CD4-positive, alpha-beta T cell treated with Interleukin-4 for 1 hour (primary cell): ENCODE results near the gene PCDHA8.
"Not testable (repeated sequence)": the region's sequence is repeated elsewhere in the genome, so short reads cannot be mapped to it uniquely, and the experiment has no call there.

Experiments used
- DNase-seq, 2 donors: peaks; one replicate each; pipeline ENCODE4 v3.0.0-alpha.2; 2020 to 2022

PCDHA8 gene

GRCh38 chr5:140829511-140830501 is 11.2 kb upstream of the PCDHA8 start:
- DNase-seq: not testable (repeated sequence)

DNA sequence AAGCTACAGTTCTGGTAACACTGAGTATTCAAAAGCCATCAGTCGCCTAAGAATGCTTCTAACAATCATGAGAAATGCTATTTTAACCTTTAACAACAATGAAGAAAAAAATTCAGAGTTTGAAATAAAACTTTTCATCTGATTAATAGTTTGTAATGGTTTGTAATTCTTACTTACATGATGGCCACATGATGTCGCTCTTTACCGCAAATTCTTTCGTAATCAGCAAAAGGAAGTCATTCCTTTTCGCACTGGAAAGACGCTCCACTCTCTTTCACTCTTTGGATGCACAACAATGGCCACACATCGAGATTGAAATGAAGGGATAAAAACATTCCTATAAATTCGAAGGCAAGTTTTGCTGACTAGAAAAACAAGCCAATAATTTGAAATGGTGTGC is 7.0 kb upstream of the PCDHA8 start, which contains the start of gene PCDHA7:
Gene PCDHA7 (plus strand): TSS at position 277 of the 400 bp plus-strand sequence. CDS start 115 bp downstream, at position 392.
- DNase-seq: no peak

- not testable (repeated sequence) for DNase-seq
Measured at GRCh38 chr5:140834439-140835008, 6.5 kb upstream of the PCDHA8 start.

DNA sequence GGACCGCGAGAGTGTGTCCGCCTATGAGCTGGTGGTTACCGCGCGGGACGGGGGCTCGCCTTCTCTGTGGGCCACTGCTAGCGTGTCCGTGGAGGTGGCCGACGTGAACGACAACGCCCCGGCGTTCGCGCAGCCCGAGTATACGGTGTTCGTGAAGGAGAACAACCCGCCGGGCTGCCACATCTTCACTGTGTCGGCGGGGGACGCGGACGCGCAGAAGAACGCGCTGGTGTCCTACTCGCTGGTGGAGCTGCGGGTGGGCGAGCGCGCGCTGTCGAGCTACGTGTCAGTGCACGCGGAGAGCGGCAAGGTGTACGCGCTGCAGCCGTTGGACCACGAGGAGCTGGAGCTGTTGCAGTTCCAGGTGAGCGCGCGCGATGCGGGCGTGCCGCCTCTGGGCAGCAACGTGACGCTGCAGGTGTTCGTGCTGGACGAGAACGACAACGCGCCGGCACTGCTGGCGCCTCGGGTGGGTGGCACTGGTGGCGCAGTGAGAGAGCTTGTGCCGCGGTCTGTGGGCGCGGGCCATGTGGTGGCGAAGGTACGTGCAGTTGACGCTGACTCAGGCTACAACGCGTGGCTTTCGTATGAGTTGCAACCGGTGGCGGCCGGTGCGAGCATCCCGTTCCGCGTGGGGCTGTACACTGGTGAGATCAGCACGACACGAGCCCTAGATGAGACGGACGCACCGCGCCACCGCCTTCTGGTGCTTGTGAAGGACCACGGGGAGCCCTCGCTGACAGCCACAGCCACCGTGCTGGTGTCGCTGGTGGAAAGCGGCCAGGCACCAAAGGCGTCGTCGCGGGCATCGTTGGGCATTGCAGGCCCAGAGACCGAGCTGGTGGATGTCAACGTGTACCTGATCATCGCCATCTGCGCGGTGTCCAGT is 5.1 kb upstream of the PCDHA8 start:
- DNase-seq: no peak

- DNase-seq: no peak
Measured at GRCh38 chr5:140842798-140843733, 2.1 kb downstream of the PCDHA8 start.

DNA sequence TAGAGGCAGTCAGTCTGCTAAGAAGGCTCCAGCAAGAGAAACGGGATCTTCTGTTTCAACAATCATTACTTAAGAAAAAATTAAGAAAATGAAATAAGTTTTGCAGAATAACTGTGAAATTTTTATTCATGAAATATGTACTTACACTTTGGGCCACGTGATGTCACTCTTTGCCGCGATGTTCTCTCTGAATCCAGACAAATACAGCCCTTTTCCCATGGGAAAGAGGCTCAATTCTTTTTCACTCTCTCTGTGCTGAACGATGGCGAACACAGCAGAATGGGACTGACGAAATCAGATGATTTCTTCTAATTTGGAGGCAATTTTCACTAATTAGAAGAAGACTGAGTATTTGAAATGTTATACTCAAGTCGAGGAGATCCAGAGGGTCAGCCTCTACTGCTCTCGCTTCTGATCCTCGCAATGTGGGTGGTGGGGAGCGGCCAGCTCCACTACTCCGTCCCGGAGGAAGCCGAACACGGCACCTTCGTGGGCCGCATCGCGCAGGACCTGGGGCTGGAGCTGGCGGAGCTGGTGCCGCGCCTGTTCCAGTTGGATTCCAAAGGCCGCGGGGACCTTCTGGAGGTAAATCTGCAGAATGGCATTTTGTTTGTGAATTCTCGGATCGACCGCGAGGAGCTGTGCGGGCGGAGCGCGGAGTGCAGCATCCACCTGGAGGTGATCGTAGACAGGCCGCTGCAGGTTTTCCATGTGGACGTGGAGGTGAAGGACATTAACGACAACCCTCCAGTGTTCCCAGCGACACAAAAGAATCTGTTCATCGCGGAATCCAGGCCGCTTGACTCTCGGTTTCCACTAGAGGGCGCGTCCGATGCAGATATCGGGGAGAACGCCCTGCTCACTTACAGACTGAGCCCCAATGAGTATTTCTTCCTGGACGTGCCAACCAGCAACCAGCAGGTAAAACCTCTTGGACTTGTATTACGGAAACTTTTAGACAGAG is 7.4 kb downstream of the PCDHA8 start, which contains the start of gene PCDHA9:
Gene PCDHA9 (plus strand): TSS at position 244 of the 964 bp plus-strand sequence. CDS start 114 bp downstream, at position 358.
- not testable (repeated sequence) for DNase-seq

DNA sequence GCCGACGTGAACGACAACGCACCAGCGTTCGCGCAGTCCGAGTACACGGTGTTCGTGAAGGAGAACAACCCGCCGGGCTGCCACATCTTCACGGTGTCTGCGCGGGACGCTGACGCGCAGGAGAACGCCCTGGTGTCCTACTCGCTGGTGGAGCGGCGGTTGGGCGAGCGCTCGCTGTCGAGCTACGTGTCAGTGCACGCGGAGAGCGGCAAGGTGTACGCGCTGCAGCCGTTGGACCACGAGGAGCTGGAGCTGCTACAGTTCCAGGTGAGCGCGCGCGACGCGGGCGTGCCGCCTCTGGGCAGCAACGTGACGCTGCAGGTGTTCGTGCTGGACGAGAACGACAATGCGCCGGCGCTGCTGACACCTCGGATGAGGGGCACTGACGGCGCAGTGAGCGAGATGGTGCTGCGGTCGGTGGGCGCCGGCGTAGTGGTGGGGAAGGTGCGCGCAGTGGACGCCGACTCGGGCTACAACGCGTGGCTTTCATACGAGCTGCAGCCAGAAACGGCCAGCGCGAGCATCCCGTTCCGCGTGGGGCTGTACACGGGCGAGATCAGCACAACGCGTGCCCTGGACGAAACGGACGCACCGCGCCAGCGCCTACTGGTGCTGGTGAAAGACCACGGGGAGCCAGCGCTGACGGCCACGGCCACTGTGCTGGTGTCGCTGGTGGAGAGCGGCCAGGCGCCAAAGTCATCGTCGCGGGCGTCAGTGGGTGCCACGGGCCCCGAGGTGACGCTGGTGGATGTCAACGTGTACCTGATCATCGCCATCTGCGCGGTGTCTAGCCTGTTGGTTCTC is 9.0 kb downstream of the PCDHA8 start:
- not testable (repeated sequence) for DNase-seq

DNA sequence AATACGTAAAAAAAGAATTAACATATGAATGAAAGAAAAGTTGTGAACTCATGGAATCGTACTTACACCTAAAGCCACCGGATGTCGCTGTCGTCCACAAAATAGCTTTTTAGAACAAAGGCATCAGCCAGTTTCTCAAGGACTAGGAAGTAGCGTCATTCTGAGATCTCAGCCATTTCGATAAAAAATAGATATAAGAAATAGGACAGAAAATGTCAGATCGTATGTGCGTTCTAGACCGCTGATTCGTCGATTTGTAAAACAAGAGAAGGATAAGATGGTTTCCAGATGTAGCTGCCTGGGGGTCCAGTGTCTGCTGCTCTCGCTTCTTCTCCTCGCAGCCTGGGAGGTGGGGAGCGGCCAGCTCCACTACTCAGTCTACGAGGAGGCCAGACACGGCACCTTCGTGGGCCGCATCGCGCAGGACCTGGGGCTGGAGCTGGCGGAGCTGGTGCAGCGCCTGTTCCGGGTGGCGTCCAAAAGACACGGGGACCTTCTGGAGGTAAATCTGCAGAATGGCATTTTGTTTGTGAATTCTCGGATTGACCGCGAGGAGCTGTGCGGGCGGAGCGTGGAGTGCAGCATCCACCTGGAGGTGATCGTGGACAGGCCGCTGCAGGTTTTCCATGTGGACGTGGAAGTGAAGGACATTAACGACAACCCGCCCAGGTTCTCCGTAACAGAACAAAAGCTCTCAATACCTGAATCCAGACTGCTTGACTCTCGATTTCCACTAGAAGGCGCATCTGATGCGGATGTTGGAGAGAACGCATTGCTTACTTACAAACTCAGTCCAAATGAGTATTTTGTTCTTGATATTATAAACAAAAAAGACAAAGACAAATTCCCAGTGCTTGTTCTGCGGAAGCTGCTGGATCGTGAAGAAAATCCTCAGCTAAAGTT is 15.0 kb downstream of the PCDHA8 start, which contains the start of gene PCDHA10:
Gene PCDHA10 (plus strand): TSS at position 126 of the 903 bp plus-strand sequence. CDS start 152 bp downstream, at position 278.
- DNase-seq: no peak

DNA sequence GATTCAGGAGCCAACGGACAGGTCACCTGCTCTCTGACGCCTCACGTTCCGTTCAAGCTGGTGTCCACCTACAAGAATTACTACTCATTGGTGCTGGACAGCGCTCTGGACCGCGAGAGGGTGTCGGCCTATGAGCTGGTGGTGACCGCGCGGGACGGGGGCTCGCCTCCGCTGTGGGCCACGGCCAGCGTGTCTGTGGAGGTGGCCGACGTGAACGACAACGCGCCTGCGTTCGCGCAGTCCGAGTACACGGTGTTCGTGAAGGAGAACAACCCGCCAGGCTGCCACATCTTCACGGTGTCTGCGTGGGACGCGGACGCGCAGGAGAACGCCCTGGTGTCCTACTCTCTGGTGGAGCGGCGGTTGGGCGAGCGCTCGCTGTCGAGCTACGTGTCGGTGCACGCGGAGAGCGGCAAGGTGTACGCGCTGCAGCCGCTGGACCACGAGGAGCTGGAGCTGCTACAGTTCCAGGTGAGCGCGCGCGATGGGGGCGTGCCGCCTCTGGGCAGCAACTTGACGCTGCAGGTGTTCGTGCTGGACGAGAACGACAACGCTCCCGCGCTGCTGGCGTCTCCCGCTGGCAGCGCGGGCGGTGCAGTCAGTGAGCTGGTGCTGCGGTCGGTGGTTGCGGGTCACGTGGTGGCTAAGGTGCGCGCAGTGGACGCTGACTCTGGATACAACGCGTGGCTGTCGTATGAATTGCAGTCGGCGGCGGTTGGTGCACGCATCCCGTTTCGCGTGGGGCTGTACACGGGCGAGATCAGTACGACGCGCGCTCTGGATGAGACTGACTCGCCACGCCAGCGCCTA is 16.4 kb downstream of the PCDHA8 start:
- DNase-seq: no peak

DNA sequence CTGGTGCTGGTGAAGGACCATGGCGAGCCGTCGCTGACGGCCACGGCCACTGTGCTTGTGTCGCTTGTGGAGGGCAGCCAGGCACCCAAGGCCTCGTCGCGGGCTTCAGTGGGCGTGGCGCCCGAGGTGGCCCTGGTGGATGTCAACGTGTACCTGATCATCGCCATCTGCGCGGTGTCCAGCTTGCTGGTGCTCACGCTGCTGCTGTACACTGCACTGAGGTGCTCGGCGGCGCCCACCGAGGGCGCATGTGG is 16.9 kb downstream of the PCDHA8 start:
- no peak for DNase-seq

DNA sequence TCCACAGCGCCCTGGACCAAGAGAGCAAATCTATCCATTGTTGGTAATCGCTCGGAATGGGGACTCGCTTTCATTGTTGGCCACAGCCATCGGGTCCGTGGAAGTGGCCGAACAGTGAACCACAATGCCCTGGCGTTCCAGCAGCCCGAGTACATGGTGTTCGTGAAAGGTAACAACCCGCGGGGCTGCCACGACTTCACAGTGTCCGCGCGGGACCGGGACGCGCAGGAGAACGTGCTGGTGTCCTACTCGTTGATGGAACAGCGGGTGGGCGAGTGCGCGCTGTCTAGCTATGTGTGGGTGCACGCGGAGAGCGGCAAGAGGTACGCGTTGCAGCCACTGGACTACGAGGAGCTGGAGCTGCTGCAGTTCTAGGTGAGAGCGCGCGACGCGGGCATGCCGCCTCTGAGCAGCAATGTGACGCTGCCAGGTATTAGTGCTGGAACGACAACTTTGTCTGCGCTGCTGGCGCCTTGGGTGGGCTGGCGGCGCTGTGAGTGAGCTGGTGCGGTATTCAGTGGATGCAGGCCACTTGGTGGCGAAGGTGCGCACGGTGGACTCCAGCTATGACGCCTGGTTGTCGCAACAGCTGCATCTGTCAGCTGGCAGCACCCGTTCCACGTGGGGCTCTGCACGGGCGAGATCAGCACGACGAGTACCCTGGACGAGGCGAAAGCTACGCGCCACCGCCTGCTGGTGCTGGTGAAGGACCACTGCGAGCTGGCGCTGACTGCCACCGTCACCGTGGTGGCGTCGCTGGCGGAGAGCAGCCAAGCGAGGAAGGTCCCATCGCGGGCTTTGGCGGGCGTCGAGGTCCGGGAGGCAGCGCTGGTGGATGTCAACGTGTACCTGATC is 21.7 kb downstream of the PCDHA8 start:
- DNase-seq: no peak

- no peak for DNase-seq
Measured at GRCh38 chr5:140868721-140869554, 28.0 kb downstream of the PCDHA8 start, which contains the start of gene PCDHA11. PCDHA11 (plus strand) TSS chr5:140868957; CDS start chr5:140869104, 147 bp downstream.

DNA sequence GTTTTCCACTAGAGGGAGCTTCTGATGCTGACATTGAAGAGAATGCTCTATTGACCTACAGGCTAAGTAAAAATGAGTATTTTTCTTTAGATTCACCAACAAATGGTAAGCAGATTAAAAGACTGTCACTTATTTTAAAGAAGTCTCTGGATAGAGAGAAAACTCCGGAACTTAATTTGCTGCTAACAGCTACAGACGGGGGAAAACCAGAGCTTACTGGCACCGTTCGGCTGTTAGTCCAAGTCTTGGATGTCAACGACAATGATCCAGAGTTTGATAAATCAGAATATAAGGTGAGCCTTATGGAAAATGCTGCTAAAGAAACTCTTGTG is 28.5 kb downstream of the PCDHA8 start:
- DNase-seq: no peak

DNA sequence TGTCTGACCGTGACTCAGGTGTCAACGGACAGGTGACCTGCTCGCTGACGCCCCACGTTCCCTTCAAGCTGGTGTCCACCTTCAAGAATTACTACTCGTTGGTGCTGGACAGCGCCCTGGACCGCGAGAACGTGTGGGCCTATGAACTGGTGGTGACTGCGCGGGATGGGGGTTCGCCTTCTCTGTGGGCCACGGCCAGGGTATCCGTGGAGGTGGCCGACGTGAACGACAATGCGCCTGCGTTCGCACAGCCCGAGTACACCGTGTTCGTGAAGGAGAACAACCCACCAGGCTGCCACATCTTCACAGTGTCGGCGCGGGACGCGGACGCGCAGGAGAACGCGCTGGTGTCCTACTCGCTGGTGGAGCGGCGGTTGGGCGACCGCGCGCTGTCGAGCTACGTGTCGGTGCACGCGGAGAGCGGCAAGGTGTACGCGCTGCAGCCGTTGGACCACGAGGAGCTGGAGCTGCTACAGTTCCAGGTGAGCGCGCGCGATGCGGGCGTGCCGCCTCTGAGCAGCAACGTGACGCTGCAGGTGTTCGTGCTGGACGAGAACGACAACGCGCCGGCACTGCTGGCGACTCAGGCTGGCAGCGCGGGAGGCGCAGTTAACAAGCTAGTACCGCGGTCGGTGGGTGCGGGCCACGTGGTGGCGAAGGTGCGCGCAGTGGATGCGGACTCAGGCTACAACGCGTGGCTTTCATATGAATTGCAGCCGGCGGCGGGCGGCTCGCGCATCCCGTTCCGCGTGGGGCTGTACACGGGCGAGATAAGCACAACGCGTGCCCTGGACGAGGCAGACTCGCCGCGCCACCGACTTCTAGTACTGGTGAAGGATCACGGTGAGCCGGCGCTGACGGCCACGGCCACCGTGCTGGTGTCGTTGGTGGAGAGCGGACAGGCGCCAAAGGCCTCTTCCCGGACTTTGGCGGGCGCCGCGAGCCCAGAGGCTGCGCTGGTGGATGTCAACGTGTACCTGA is 29.5 kb downstream of the PCDHA8 start:
- DNase-seq: no peak
